ENCODE data around the gene IL1A.

Gene IL1A

DNA sequence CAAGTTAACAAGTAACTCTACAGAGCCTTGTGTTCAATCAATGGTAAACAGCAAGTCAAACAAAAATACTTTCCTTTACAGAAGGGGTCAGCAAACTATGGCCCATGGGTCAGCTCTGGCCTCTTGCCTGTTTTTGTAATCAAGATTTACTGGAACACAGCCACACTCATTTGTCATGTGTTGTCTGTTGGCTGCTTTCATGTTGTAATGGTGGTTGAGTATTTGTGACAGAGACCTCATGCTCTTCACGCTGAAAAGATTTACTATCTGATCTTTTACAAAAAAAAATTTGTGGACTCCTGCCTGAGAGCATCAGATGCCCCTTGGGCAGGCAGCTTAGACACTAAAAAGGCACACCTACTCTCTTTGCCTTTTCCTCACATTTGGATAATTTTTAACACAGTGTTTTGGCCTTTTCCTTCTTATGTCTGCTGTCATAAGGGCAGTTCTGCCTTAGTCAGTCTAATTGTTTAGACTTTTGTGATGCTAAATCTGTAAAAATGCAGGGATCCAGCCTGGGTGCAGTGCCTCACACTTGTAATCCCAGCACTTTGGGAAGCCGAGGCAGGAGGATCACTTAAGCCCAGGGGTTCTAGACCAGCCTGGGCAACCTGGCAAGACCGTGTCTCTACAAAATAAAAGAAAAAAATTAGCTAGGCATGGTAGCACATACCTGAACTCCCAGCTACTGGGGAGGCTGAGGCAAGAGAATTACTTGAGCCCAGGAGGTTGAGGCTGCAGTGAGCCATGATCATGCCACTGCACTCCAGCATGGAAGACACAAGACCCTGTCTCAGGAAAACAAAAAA is 34.0 kb upstream of the IL1A start:
- DNase-seq (ENCODE audit: low spot score): no peak

DNA sequence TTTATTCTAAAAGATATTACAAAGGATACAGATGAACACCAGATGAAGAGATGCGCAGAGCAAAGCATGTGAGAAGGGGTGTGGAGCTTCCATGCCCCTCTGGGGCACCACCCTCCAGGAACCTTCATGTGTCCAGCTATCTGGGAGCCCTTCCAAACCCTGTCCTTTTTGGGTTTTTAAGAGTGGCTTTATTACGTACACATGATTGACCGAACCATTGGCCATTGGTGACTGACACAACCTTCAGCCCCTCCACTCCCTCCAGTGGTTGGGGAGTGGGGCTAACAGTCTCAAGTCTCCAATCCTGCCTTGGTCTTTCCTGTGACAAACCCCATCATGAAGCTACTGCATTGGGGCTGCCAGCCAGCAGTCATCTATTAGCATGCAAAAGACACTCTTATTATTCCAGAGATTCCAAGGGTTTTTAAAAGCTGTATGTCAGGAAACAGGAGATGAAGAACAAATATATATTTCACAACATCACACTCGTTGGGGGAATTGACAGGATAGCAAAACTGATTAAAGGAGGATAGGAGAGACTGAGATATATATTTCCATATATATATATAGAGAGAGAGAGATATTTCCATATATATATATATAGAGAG is 32.9 kb upstream of the IL1A start:
- no peak for DNase-seq (ENCODE audit: low spot score)

DNA sequence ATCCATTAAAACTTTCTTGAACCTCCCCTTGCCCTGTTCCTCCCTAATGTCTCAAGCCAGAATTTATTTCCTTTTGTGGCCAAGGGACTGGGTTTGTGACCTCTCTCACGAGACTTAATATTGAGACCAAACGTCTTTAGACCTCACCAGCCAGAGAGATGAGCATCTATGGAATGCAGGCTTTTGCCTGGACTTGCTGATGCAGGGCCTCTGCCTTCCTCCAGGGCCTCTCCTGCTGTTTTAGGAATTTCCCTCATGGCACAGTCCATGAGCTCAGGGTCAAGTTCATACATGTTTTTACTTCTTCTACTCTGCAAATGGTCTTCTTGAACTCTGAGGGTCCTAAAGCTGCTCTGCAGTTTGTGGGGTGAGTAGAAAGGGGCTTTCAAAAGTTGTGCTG is 30.0 kb upstream of the IL1A start:
- no peak for DNase-seq (ENCODE audit: low spot score)

DNA sequence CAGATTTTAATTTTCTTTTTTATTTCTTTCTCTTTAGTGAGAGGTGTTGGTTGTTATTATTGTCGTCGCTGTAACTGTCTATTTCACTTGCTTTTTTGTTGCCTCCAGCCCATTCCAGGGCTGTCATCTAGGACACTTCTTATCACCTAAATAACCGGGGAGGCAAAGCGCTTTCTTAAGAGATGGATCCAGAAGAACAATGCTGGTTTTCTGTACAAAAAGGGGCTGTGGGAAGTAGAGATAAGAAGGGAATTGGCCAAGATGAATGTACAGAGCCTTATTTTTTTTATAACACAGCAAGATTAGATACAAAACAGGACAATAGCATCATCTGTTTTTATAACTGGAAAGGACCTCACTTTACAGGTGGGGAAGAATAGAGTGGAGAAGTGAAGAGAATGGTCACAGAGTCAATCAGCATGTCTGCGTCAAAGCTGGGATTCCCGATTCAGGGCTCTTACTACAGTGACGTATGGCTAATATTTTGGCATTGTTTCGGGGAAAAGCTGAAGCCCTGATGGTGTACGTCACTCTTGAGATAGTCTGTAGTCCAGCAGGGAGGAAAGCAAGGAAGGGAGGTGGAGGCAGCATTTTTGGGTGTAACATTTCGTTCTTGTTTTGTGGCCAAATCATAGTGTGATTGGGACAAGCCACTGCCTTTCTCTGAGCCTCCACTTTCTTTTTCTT is 29.1 kb upstream of the IL1A start:
- no peak for DNase-seq (ENCODE audit: low spot score)

DNA sequence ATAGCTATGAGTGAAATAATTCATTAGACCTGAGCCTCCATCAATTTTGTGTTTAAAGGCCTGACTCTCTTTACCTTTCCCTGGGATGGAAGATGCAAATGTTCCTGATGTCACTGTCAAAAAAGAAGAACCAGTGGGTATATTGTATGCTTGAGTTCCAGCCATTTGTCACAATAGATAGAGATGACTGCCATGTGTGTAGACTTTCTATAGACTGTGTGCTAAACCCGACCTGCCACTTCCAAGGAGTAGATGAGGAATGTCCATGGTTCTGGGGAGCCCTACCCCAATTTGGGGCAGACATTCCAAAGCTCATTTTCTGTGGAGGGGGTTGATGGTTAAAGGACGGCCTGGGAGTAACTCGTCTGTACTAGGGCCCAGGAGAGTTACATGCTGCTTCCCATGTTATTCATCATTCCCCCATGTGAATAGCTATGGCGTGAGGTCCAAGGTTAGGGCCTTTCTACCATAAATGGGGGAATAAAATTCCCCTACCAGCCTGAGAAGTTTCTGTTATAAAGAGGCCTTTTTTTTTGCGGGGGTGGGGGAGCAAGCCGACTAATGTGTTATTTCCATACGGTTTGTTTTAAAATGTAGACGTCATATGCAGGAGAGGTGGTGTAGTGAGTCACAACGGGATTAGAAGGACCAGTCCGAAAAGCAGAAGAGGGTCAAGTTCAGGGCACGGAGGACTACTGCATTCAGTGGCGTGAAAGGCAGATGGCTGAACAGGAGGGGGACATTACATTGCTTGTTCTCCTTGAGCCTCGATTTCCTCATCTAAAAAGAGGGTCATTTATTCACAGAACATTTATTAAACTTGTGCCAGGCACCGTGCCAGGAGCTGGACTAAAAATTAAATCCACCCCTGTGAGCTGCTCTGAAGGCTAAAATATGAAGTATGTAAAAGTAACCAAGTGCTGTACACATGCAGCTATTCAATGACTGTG is 28.3 kb upstream of the IL1A start:
- DNase-seq (ENCODE audit: low spot score): no peak

DNA sequence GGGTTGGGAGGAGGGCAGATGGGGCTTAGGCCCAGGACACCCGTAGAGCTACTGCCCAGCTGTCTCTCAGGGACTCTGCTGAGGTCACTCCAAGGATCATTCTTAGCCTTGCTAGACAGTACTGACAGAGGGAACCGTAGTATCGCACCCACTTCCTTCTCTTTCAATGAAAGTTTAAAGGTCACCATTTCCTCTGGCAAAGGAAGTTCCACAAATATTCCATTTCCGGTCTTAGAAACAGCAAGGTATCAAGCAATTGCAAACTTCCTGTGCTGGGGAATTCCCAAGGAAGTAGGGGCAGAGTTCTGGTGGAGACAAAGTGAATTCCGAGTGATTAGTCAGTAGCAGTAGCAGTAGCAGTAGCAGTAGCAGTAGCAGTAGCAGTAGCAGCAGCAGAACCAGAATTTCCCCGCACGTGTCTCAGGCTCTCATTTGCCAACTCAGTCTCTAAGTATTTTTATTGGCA is 27.6 kb upstream of the IL1A start:
- DNase-seq (ENCODE audit: low spot score): no peak

DNA sequence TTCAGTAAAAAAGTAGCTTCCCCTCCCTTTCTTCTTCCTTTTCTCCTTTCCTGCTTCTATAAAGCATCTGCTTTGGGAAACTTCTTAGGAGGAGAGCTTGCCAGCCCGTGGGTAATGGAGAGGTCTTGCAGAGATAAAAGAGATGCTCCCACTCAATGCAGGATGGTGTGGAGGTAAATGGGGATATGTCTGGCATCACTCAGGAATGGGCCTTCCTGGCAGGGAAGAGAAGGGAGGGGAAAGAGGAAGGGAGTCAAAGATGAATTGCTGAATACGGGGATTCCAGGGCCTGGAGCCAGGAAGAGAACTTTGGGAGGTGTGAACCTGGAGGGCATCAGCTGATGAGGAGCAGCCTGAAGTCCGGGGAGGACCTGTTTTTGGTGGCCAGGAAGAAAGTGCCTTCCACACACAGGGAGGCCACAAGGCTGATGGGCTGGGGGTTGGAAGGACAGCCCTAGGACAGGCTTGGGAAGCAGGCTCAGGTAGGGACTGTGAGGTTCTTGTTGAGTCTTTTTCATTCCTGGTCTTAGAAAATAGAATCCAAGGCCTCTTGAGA is 27.1 kb upstream of the IL1A start:
- DNase-seq (ENCODE audit: low spot score): no peak

DNA sequence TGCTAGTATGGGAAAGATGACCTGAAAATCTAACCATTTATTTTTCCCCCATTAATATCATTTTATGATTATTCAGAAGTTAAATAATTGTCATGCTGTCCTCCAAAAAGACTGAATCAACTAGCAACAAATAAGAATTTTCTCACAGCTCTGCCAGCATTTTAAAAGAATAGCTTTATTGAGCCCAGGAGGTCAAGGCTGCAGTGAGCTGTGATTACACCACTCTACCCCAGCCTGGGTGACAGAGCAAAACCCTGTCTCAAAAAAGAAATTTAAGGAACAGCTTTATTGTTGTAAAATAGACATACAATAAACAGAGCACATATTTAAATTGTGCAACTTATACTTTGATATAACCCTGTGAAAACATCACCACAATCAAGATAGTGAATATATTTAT is 24.8 kb upstream of the IL1A start:
- DNase-seq (ENCODE audit: low spot score): no peak

DNA sequence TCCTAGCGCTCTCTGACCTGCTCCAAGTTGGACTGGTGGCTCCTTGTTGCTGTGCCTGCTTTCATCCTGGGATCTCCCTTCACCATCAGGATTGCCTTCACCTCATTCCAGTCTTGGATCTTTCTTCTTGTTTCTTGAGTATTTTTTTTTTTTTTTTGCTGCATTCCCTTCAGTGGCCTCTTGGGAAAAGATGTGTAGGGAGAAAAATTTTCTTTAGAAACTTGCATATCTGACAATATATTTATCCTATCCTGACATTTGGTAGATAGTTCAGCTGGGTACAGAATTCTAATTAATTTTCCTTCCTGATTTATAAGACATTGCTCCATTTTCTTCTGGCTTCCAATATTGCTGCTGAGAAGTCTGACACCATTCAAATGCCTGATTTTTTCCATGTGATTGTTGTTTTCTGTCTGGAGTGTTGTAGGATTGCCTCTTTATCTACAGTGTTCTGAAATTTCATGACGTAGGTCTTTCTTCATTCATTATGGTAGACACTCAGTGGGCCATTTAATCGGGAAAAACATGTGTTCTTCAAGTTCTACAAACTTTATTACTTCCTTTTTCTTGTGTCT is 23.0 kb upstream of the IL1A start:
- no peak for DNase-seq (ENCODE audit: low spot score)

DNA sequence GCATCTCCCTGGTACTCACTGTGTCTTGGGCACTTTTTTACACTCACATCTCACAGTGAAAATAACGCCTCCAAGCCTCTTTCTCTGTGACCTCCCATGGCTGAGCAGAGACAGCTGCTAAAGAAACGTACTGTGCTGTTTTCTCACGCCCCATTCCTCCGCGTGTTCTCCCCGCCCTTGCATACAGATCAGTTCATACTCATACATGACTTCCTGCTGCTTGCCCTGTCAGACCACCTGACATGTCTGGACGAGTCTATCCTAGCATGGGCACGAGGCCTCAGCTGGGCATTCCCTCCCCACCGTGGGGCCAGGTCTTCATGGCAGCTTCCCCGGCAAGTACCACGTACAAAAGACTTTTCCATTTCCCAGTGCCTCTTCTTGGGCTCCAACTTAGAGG is 21.2 kb upstream of the IL1A start:
- DNase-seq (ENCODE audit: low spot score): no peak

DNA sequence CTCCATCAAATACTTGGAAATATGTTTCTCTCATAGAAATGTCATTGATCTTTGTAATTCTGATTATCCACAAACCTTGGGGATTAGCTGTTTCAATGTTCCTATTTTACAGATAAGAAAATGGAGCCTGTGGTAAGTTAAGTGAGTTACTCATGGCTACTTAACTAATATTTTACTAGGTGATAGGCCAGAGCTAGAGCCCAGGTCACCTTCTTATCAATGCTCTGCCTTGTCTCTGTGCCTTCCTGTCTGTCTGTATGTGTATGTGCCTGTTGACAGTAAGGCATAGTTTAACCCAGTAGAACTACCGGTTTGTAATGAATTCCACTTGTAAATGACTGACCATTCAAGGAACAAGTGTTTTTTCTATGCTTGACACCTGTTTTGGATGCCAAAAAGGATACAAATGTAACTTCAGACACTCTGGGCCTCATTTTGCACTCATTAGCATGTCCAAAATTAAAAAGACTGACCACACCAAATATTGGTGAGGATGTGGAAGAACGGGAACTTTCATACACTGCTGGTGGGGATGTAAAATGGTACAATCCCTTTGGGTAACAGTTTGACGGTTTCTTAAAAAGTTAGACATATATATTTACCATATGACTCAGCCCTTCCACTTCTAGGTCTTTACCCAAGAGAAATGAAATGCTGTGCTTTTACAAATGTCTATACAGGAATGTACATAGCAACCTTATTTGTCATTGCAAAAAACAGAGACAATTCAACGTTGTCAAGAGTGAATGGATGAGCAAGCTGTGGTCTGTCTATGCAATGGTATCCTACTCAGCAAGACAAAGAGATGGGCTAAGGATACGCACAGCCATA is 19.6 kb upstream of the IL1A start:
- DNase-seq (ENCODE audit: low spot score): peak; percentile 60

DNA sequence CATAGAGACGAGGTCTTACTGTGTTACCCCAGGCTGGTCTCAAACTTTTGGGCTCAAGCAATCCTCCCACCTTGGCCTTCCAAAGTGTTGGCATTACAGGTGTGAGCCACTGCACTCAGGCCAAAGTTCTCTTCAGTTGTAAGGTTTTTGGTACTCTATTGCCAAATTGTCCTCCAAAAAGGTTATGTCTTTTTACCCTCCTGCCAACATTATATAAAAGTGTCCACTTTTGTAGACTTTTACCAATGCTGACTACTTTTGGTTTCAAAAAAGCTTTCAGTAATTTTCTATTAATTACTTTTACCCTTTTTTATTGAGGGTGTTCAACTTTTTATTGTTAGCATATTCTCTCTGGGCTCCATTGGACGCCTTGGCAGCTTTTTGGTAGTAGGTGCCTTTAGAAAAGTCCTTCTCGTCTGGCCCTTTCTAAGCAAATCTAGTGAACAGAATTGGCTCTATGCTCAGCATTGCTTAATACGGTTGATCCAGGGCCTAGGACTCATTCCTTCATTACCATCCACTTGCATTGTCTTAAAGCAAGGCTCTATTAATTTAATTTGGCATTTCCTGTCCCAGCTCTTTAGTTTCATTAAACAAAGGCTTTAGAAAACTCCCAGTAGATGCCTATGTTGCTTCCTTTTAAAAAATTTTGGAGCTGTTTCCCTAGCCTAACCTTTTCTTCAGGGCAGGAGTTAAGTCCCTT is 16.7 kb upstream of the IL1A start:
- no peak for DNase-seq (ENCODE audit: low spot score)

DNA sequence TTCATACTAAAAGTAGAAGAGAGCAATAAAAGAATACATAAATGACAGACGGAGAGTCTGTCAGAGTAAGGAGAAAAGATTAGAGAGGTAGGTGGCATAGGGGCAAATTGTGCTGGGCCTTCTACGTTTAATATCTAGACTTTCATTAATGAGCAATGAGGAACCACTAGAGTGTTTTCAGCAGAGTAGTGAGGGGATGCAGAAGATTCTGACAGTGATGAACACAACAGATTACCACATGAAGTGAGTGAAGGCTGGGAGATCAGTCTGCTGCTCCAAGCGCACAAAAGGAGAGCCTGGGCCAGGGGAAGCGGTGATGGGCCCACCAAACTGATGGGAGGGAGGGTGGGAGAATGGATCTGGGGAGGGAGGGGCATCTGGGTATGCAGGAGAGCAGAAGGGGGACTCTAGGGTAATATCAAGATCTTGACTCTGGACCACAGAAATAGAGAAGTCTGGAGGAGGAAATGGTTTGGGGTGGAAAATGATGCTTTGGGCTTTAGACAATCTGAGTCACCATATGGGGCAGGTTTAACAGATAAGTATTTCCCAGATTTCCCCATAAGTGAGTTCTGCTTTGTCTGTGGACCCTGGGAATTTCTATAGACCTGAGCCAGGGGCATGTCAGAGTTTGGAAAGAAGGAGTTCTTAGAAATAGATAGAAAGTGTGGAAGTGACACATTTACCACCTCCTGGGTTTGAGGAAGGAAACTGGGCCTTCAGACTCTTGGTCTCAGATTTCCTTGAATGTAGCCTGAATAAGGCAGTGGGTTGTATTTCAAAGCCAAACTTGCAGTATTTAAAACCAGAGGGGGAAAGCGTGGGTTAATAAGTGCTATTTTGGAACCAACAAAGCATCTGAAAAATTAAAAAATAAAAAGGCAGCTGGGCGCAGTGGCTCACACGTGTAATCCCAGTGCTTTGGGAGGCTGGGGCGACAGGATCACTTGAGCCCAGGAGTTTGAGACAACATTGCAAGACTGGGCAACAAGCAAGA is 15.0 kb upstream of the IL1A start:
- no peak for DNase-seq (ENCODE audit: low spot score)

DNA sequence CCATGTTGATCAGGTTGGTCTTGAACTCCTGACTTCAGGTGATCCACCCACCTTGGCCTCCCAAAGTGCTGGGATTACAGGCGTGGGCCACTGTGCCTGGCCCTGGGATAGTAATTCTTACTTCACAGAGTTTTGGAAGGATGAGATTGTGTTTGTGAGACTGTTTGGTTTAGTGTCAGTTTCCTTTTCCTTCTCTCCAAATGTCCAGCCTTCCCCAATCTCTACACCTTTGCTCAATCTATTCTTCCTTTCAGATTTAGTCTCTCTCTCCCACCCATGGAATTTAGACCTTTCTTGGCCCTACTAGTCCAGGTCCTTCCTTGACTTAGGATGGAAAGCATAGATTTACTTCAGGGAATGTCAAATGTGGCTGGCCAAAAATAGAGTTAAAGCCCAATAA is 12.2 kb upstream of the IL1A start:
- DNase-seq (ENCODE audit: low spot score): no peak

DNA sequence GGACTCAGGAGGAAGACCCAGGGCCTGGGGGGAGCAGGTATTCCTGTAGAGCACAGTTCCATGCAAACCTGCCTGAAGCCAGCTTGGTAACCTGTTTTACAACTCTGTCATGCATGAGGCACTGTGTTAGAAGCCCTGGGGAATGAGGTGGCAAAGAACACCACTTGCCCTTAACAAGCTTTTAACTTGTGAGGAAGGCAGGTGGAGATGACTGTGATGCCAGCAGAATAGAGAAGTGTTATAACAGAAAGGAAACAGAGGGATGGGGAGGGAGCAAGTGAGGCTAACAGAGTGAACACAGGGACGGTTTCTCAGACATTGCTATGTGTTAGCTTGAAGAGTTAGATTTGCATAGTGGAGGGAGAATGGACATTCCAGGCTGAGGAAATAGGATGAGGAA is 11.5 kb upstream of the IL1A start:
- no peak for DNase-seq (ENCODE audit: low spot score)

DNA sequence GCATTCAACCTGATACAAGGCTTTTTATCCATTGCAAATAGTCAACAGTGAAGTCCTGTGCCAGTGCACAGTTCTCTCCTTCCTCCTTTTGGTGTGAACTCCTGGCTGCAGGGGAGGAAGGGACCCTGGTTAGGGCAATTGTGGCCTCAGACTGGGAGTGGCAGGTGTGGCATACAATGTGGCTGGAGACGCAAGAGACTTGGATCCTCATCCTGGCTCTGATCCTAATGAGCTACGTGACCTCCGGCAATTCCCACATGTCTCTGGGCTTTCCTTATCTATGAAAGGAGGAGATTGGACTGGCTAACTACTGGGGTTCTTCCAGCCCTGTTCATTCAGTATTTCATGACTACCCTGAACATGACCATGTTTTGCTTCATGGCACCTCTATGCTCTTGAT is 10.5 kb upstream of the IL1A start:
- no peak for DNase-seq (ENCODE audit: low spot score)

DNA sequence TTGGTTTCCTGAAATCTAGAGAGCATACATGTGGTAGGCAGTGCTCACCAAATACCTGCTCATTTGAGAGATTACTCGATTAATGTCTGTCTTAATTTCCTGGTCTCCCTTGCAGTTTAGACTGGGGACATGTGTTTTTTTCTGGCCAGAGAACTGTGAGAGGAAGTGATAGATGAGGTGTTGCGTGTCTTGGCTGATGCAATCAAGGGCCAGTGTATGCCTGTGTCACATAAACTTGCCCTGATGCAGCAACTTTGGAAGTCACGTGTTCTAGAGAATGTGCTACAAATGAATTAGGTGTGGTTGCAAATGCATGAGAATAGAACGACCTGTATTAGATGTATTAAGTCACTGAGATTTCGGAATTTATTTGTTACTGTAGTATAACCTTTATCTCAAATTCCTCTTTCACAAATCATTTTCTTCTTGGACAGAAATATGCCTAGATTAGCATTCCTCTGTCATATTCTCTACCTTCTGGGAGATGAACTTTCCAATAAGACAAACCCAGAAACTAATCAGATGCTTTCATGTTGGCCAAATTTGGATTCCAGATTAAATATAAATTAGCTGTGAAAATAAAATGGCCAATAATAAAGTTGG is 9.9 kb upstream of the IL1A start:
- peak; percentile 86 for DNase-seq (ENCODE audit: low spot score)

DNA sequence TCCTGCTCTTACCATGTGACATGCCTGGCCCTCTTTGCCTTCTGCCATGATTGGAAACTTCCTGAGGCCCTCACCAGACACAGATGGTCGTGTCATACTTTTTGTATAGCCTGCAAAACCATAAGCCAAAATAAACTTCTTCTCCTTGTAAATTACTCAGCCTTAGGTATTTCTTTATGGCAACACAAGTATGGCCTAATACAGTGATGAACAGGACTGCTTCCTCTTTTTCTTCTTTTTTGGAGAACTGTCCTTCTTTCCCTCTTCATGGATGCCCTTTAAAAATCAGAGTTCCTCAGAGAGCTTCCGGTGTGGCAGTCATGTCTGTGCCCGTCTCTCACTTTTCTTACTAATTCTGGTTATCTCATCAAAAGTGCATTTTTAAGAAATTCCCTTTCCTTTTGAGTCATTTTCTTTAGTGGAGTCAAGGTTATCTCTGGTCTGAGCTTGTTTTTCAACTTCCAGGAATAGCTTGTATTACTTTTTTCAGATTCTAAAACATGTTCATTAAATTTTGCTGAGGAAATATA is 9.2 kb upstream of the IL1A start:
- DNase-seq (ENCODE audit: low spot score): peak; percentile 65
